ENCODE measurements around the gene CAPZB. TPM values are rescaled to one million over a fixed set of nuclear protein-coding genes. Genes with fewer than 3 reads are reported as not detected.
A peak's percentile ranks its signal among the peaks of the same experiment; 100 is the strongest.

Gene CAPZB
- total RNA-seq, 1 experiment from 2014 or later, result 335 TPM

GRCh38 chr1:19448491-19449439 lies 36.6 kb downstream of the CAPZB start:
- DNase-seq (ENCODE audit: low read depth), result peak; percentile 100

- DNase-seq (ENCODE audit: low read depth), result no peak
Measured at GRCh38 chr1:19447550-19447949, 37.8 kb downstream of the CAPZB start.

- peak; percentile 97 for DNase-seq (ENCODE audit: low read depth)
Measured at GRCh38 chr1:19445417-19446342, 39.7 kb downstream of the CAPZB start.

GRCh38 chr1:19444296-19445021 lies 40.9 kb downstream of the CAPZB start:
- DNase-seq (ENCODE audit: low read depth), result no peak

- DNase-seq (ENCODE audit: low read depth), result no peak
Measured at GRCh38 chr1:19443326-19443725, 42.0 kb downstream of the CAPZB start.

- no peak for DNase-seq (ENCODE audit: low read depth)
Measured at GRCh38 chr1:19442154-19443096, 42.9 kb downstream of the CAPZB start.

- DNase-seq (ENCODE audit: low read depth), result no peak
Measured at GRCh38 chr1:19441048-19441780, 44.1 kb downstream of the CAPZB start.

GRCh38 chr1:19439464-19440171 lies 45.7 kb downstream of the CAPZB start:
- DNase-seq (ENCODE audit: low read depth), result no peak

GRCh38 chr1:19438516-19439195 lies 46.7 kb downstream of the CAPZB start:
- no peak for DNase-seq (ENCODE audit: low read depth)

- DNase-seq (ENCODE audit: low read depth), result no peak
Measured at GRCh38 chr1:19437891-19438294, 47.4 kb downstream of the CAPZB start.

- DNase-seq (ENCODE audit: low read depth), result peak; percentile 68
Measured at GRCh38 chr1:19436716-19437476, 48.4 kb downstream of the CAPZB start.

GRCh38 chr1:19435851-19436455 lies 49.4 kb downstream of the CAPZB start:
- DNase-seq (ENCODE audit: low read depth), result peak; percentile 85

- DNase-seq (ENCODE audit: low read depth), result peak; percentile 67
Measured at GRCh38 chr1:19435181-19435580, 50.2 kb downstream of the CAPZB start.

- DNase-seq (ENCODE audit: low read depth), result no peak
Measured at GRCh38 chr1:19433719-19433998, 51.7 kb downstream of the CAPZB start.

GRCh38 chr1:19432943-19433718 lies 52.2 kb downstream of the CAPZB start:
- no peak for DNase-seq (ENCODE audit: low read depth)

- DNase-seq (ENCODE audit: low read depth), result peak; percentile 89
Measured at GRCh38 chr1:19430121-19431068, 54.9 kb downstream of the CAPZB start.
